OCI-LY7 (cell line): Measurements from ENCODE around the gene COX4I1. TPM values are rescaled to one million over a fixed set of nuclear protein-coding genes. Genes with fewer than 3 reads are reported as not detected.

ENCODE experiments used
- Bru-seq: library from RNA; stranded (reverse); fragments of 400-500 nt; gene quantifications from one replicate; lab custom pipeline; 2021; lab: Mats Ljungman, UMichigan
- BruChase-seq, 2 experiments: library from RNA; stranded (reverse); fragments of 400-500 nt; gene quantifications; one replicate each; lab custom pipeline; 2021; lab: Mats Ljungman, UMichigan
- BruUV-seq: library from RNA; stranded (reverse); fragments of 400-500 nt; replicated peaks from 2 replicates; lab custom pipeline; 2021; lab: Mats Ljungman, UMichigan
- CTCF ChIA-PET: fragments of 300-600 bp; sonication (Branson Sonifier 250); formaldehyde crosslinking; loops from one replicate; lab custom pipeline; 2022; ENCODE audit warnings: antibody characterized with exemption; ENCODE audit not compliant: unreplicated experiment; lab: Charles Lee
- POLR2A ChIA-PET: fragments of 300-600 bp; sonication (Branson Sonifier 250); formaldehyde crosslinking; loops from one replicate; lab custom pipeline; 2022; ENCODE audit warnings: antibody characterized with exemption; lab: Charles Lee
- DNase-seq: peaks from one replicate; pipeline ENCODE4 v3.0.0-alpha.2; 2015; ENCODE audit warnings: low spot score
- H2AFZ ChIP-seq: fragments of 200-600 bp; sonication (generic), shearing (Covaris generic); 2 replicates; pipeline ENCODE4 v1.6.1; 2014; ENCODE audit warnings: mild to moderate bottlenecking, antibody characterized with exemption, low read length, moderate library complexity
- H3K27ac ChIP-seq: fragments of 200-600 bp; sonication (generic); 2 replicates; pipeline ENCODE4 v1.5.1; 2014; ENCODE audit warnings: mixed run types, low read depth, mild to moderate bottlenecking, moderate library complexity, low read length, inconsistent platforms; ENCODE audit not compliant: poor library complexity, severe bottlenecking
- H3K36me3 ChIP-seq: fragments of 200-600 bp; sonication (generic); 2 replicates; pipeline ENCODE4 v1.6.1; 2014; ENCODE audit warnings: mild to moderate bottlenecking, antibody characterized with exemption, low read length, moderate library complexity, mixed read lengths; ENCODE audit not compliant: insufficient read depth
- H3K4me1 ChIP-seq: fragments of 200-600 bp; sonication (generic); 2 replicates; pipeline ENCODE4 v1.5.1; 2014; ENCODE audit warnings: mild to moderate bottlenecking, low read length; ENCODE audit not compliant: insufficient read depth, poor library complexity, severe bottlenecking
- H3K4me2 ChIP-seq: fragments of 200-600 bp; sonication (generic); 2 replicates; pipeline ENCODE4 v1.6.1; 2014; ENCODE audit warnings: mild to moderate bottlenecking, low read length
- H3K4me3 ChIP-seq: fragments of 200-600 bp; sonication (generic); 2 replicates; pipeline ENCODE4 v1.5.1; 2014; ENCODE audit warnings: mild to moderate bottlenecking, low read depth, low read length; ENCODE audit not compliant: poor library complexity, severe bottlenecking
- H3K79me2 ChIP-seq: fragments of 200-600 bp; sonication (generic); 2 replicates; pipeline ENCODE4 v1.6.1; 2016; ENCODE audit warnings: low read depth, mild to moderate bottlenecking, low read length, moderate library complexity, mixed read lengths; ENCODE audit not compliant: insufficient read depth
- H3K9me2 ChIP-seq: fragments of 200-600 bp; sonication (generic); 2 replicates; pipeline ENCODE4 v1.6.1; 2016; ENCODE audit warnings: mild to moderate bottlenecking, low read length, mixed read lengths; ENCODE audit not compliant: insufficient read depth
- H3K9me3 ChIP-seq: fragments of 200-600 bp; sonication (generic); 2 replicates; pipeline ENCODE4 v1.6.1; 2014; ENCODE audit warnings: mild to moderate bottlenecking, mixed run types, low read length, mixed read lengths
- H4K20me1 ChIP-seq: fragments of 200-600 bp; sonication (generic); 2 replicates; pipeline ENCODE4 v1.6.1; 2014; ENCODE audit warnings: mild to moderate bottlenecking, antibody characterized with exemption, low read length, moderate library complexity, mixed read lengths; ENCODE audit not compliant: insufficient read depth
- EZH2phosphoT487 ChIP-seq: fragments of 200-600 bp; sonication (generic); IDR thresholded peaks from 2 replicates; pipeline ENCODE4 v1.6.1; 2018; ENCODE audit warnings: low read depth, borderline replicate concordance, mild to moderate bottlenecking, mixed run types, antibody characterized with exemption, low read length, moderate library complexity, mixed read lengths
- intact Hi-C: fragments of 100-400 bp; cut with micrococcal nuclease; formaldehyde crosslinking; loops from one replicate; pipeline ENCODE4 v1.10.0; 2022; ENCODE audit not compliant: unreplicated experiment
- long read RNA-seq: library from polyadenylated mRNA; stranded (forward); transcript quantifications from one replicate; pipeline ENCODE4 v2.0.0, GENCODE V29; 2022
- total RNA-seq, 2 experiments: library from RNA; depleted of rRNA in 1 of 2; stranded (reverse); fragments of >200 nt in 1 of 2; shearing (Covaris generic) in 1 of 2; gene quantifications; 2 replicates each; pipeline ENCODE4 v1.2.3, GENCODE V29; 2014 to 2022
- TF ChIP-seq, protein P1 (sequence below): fragments of 200-600 bp; sonication (generic); conservative IDR thresholded peaks from 2 replicates; pipeline ENCODE4 v1.5.1; 2014; ENCODE audit warnings: mild to moderate bottlenecking, antibody characterized with exemption, low read length, moderate library complexity, mixed read lengths

COX4I1 gene
- total RNA-seq (2014; rRNA removed; shearing (Covaris generic)), result 569 and 633 TPM in 2 replicates
- total RNA-seq (2022), result 542 and 581 TPM in 2 replicates
- Bru-seq, nascent RNA, result percentile 96 among the genes with signal in this experiment
- percentile 96 among the genes with signal in this experiment for BruChase-seq, experiment 1, labeled RNA remaining after a 6-hour chase
- BruChase-seq, experiment 2, labeled RNA remaining after a 2-hour chase, result percentile 92 among the genes with signal in this experiment
- long read RNA-seq, transcript COX4I1-203 (5 exons, 873 nt), result minor isoform, 6 of 394 reads
- long read RNA-seq, transcript COX4I1-215 (3 exons, 2,271 nt), result minor isoform, 7 of 394 reads
- long read RNA-seq, transcript COX4I1-201 (5 exons, 708 nt), result major isoform, 339 of 394 reads
- long read RNA-seq, transcript COX4I1-217 (1 exons, 3,946 nt), result minor isoform, 16 of 394 reads
- long read RNA-seq, partial matches to known transcripts, result 13 of 394 reads
- long read RNA-seq, other reads (novel, unspliced or antisense), result 9 of 394 reads

DNA sequence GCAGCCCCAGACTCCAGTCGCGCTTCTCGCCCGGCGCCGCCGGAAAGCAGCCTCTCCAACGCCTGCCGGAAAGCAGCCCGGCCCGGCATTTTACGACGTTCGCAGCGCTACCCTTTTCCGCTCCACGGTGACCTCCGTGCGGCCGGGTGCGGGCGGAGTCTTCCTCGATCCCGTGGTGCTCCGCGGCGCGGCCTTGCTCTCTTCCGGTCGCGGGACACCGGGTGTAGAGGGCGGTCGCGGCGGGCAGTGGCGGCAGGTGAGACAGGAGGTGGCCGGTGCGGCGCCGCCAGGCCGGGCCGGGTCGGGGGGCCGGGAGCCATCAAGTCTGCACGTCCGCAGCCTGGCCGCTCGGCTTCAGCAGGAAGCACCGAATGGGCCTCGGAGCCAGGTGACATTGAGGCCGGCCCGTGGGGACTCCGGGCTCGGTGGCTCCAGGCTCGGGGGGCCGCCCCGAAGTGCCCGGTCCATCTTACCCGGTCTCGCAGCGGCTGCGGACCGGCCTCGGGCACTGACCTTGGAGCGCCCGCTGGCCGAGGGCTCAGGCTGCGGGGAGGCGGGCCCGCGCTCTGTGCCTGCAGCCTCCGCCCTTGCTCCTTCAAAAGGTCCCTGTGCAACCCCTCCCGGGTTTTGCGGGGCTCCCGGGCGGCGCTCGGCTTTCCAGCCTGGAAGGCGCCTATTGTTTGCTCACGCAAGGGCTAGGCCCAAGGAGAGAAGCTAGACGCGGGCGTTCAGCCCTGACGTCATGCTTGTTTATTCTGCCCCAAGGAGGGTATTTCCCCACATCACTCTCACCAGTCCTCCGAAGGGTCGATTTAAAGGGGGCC lies at the start of gene COX4I1, which contains the start of gene EMC8:
TSS of gene COX4I1 (plus strand) at position 199 of the 824 bp plus-strand sequence. CDS start 1,511 bp downstream, outside the sequence.
TSS of gene EMC8 (minus strand) at position 48 of the 824 bp plus-strand sequence. CDS start 249 bp downstream, outside the sequence.
- Histone ChIP-seq H3K9me2 (no peaks in the 10 kb centered on the region), H3K27ac (peak within 1 kb of the TSS; percentile 53), H3K4me1 (peaks cover 23% of the 10 kb centered on the region), H2AFZ (peak within 1 kb of the TSS; percentile 59), H3K36me3 (peaks cover 72% of the 10 kb centered on the region), H3K79me2 (peaks cover 68% of the 10 kb centered on the region), H3K9me3 (no peaks in the 10 kb centered on the region), H3K4me3 (peak within 1 kb of the TSS; percentile 95), H3K4me2 (peak within 1 kb of the TSS; percentile 96), H4K20me1 (peaks cover 39% of the 10 kb centered on the region)
- ChIA-PET CTCF (no interaction called here), POLR2A (no interaction called here)
- intact Hi-C loops, result loop anchor here (2.0 kb wide), 1 partner anchor 41 kb away; no protein-coding TSS in a partner anchor
- DNase-seq, result peak; percentile 95
- TF ChIP-seq EZH2phosphoT487, result no peak
- TF ChIP-seq, protein P1, sequence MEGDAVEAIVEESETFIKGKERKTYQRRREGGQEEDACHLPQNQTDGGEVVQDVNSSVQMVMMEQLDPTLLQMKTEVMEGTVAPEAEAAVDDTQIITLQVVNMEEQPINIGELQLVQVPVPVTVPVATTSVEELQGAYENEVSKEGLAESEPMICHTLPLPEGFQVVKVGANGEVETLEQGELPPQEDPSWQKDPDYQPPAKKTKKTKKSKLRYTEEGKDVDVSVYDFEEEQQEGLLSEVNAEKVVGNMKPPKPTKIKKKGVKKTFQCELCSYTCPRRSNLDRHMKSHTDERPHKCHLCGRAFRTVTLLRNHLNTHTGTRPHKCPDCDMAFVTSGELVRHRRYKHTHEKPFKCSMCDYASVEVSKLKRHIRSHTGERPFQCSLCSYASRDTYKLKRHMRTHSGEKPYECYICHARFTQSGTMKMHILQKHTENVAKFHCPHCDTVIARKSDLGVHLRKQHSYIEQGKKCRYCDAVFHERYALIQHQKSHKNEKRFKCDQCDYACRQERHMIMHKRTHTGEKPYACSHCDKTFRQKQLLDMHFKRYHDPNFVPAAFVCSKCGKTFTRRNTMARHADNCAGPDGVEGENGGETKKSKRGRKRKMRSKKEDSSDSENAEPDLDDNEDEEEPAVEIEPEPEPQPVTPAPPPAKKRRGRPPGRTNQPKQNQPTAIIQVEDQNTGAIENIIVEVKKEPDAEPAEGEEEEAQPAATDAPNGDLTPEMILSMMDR, result no peak
- no TSS peak for BruUV-seq

DNA sequence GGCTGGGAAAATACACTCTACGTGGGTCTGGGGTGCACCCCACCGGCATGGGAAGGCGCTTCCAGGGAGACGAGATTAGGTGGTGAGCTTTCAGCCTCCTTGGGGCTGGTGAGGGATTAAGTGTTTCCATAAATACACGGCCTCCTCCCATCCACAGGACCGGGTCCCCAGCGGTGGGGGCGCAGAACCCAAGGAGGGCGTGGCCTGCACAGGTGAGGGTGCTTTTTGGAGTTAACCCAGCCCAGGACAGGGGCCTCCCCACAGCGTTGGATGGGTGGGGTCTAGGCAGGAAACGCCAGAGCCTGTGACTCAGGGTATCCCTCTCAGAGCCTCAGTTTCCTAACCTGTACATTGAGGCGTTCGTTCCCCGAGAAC lies 49.7 kb upstream of the COX4I1 start:
- ChIA-PET POLR2A (no interaction called here), CTCF (interaction anchor here (0.6 kb wide), 1 partner anchor 71 kb away, joined by 6 read pairs; no protein-coding TSS in a partner anchor)
- H3K36me3 ChIP-seq, result no peaks in the 10 kb centered on the region
- no peaks in the 10 kb centered on the region for H3K9me3 ChIP-seq
- no peak for TF ChIP-seq EZH2phosphoT487
- TF ChIP-seq, protein P1, result no peak
- peaks cover 84% of the 10 kb centered on the region for H3K4me1 ChIP-seq
- intact Hi-C loops, result loop anchor here (10.0 kb wide), 1 partner anchor 445 kb away; no protein-coding TSS in a partner anchor
- H3K9me2 ChIP-seq, result no peaks in the 10 kb centered on the region
- H4K20me1 ChIP-seq, result no peaks in the 10 kb centered on the region
- H3K4me2 ChIP-seq, result peak overlapping the region; percentile 92
- H3K4me3 ChIP-seq, result peak overlapping the region; percentile 62
- H3K79me2 ChIP-seq, result no peaks in the 10 kb centered on the region
- no TSS peak for BruUV-seq
- no peak for DNase-seq
- H3K27ac ChIP-seq, result no peak overlapping the region
- H2AFZ ChIP-seq, result no peak overlapping the region
